DOHH2 (cell line): ENCODE results near the gene TFIP11.

Experiments
- CTCF ChIP-seq: fragments of 200-600 bp; sonication (generic); IDR thresholded peaks from one replicate; pipeline ENCODE4 v1.5.1; 2014; ENCODE audit warnings: antibody characterized with exemption, mild to moderate bottlenecking, low read depth, low read length; ENCODE audit not compliant: poor library complexity, severe bottlenecking
- EZH2phosphoT487 ChIP-seq: fragments of 200-600 bp; sonication (generic); IDR thresholded peaks from 2 replicates; pipeline ENCODE4 v1.6.1; 2017; ENCODE audit warnings: borderline replicate concordance, mild to moderate bottlenecking, antibody characterized with exemption, low read length, moderate library complexity, mixed read lengths

GRCh38 chr22:26487996-26488395, 24.3 kb downstream of the TFIP11 start:
- no peak for TF ChIP-seq CTCF
- TF ChIP-seq EZH2phosphoT487: no peak
